ENCODE measurements around the gene MS4A18.

MS4A18 gene

DNA sequence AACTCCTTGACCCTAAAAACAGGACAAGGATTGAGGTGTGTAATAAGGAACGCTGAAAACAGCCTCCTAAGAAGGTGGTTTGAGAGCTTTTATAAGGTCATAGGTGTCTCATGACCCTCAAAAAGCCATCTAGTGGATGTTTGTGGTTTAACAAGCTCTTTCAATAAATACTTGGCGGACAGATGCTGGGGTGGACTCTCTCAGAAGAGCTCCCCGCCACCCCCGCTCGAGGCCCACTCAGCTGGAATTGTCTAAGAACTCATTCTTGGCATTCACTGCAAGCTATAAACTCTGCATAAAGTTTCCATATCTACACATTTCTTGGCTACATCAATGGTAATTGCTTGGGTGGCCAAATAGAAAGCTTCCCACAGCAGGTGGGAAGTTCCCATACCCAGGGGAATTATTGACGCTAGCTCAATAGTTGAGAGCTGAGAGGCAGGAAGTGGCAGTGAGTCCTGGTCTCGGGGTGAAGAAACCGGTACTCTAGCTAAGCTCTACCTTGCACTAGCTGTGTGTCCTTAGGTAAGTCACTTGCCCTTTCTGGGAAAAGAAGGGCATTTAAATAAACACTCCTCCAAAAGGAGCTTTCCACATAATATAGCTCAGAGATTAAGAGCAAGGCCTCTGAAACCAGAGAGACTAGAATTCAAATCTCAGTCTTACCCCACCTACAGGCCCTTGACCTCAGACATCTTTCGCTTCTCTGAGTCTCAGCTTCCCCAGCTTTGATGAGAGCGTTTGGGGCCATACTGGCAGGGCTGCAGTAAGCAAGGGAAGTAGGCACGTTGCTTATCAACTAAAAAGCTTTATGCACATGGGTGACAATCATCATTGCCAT lies 38.6 kb downstream of the MS4A18 start:
- TF ChIP-seq POLR2AphosphoS5 (IDR thresholded peaks at IDR 0.05; ENCODE audit: low read depth, low read length), result no peak
- peak; percentile 42 for TF ChIP-seq POU2F2 (IDR thresholded peaks at IDR 0.05; ENCODE audit: low read depth, low read length)
- 0 out of 2 replicates have a peak, but pooled peaks have one; percentile 8 for TF ChIP-seq POLR2A (IDR thresholded peaks at IDR 0.05; ENCODE audit: low read depth, low read length)
- peak; percentile 65 for TF ChIP-seq SPI1 (IDR thresholded peaks at IDR 0.05; ENCODE audit: low read depth, low read length)
- TF ChIP-seq PAX5 (IDR thresholded peaks at IDR 0.05; ENCODE audit: insufficient read depth, low read length, severe bottlenecking), result no peak
- 0 out of 2 replicates have a peak, but pooled peaks have one; percentile 54 for TF ChIP-seq TAF1 (IDR thresholded peaks at IDR 0.05; ENCODE audit: low read depth, low read length)
- DNase-seq (ENCODE audit: insufficient read length, low spot score) (no peak), FAIRE-seq (peak; percentile 93)

DNA sequence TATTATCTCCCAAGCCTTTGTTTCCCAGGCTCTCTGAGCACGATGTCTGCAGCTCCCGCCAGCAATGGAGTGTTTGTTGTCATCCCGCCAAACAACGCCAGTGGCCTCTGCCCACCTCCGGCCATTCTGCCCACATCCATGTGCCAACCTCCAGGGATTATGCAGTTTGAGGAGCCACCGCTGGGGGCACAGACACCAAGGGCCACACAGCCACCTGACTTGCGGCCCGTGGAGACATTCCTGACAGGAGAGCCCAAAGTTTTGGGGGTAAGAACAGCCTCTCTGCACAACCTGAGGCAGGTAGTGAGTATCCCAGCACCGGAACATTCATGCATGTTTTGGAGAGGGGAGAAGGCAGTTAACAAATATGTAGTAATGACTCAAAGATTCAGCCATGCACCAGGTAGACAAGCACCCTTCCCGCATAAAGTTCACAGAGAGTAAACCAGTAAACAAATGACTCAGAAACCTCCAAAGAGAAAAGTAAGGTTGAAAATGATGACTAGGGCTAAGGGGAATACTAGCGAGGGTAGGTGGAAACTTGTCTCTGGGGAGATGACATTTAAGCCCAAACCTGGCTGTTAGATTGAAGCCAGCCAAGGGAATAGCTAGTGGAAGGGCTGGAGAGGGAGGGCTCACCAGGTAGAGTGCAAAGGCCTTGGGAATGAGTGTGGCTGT lies 39.3 kb downstream of the MS4A18 start:
- peak; percentile 75 for FAIRE-seq
- DNase-seq (ENCODE audit: insufficient read length, low spot score), result no peak
- no peak for TF ChIP-seq POLR2A (IDR thresholded peaks at IDR 0.05; ENCODE audit: low read depth, low read length)
- no peak for TF ChIP-seq SPI1 (IDR thresholded peaks at IDR 0.05; ENCODE audit: low read depth, low read length)
- no peak for TF ChIP-seq POLR2AphosphoS5 (IDR thresholded peaks at IDR 0.05; ENCODE audit: low read depth, low read length)
- no peak for TF ChIP-seq PAX5 (IDR thresholded peaks at IDR 0.05; ENCODE audit: insufficient read depth, low read length, severe bottlenecking)
- no peak for TF ChIP-seq TAF1 (IDR thresholded peaks at IDR 0.05; ENCODE audit: low read depth, low read length)
- no peak; the same call in 1 of the 2 replicates for TF ChIP-seq POU2F2 (IDR thresholded peaks at IDR 0.05; ENCODE audit: low read depth, low read length)

DNA sequence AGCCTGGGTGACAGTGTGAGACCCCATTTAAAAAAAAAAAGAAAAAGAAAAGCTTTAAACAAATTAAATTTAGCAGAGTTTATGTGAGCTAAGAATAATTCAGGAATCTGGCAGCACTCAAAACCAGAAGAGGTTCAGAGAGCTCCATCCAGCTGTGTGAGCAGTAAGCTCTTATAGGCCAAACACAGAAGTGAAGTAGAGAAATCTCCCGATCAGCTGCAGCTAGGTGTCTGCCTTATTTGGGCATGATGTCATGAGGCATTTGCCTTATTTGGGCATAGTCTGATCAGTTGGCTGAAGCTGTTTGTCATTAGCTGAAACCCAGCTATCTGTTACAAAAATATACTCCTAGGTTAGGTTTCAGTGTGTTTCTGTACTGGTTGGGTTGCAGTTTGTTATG lies 40.4 kb downstream of the MS4A18 start:
- FAIRE-seq (peak; percentile 83), DNase-seq (ENCODE audit: insufficient read length, low spot score) (no peak)
- no peak for TF ChIP-seq SPI1 (IDR thresholded peaks at IDR 0.05; ENCODE audit: low read depth, low read length)
- peak; percentile 59 for TF ChIP-seq POLR2A (IDR thresholded peaks at IDR 0.05; ENCODE audit: low read depth, low read length)
- TF ChIP-seq TAF1 (IDR thresholded peaks at IDR 0.05; ENCODE audit: low read depth, low read length), result no peak; the same call in 1 of the 2 replicates
- no peak for TF ChIP-seq PAX5 (IDR thresholded peaks at IDR 0.05; ENCODE audit: insufficient read depth, low read length, severe bottlenecking)
- peak; percentile 42; the same call in 1 of the 2 replicates for TF ChIP-seq POLR2AphosphoS5 (IDR thresholded peaks at IDR 0.05; ENCODE audit: low read depth, low read length)
- TF ChIP-seq POU2F2 (IDR thresholded peaks at IDR 0.05; ENCODE audit: low read depth, low read length), result no peak

DNA sequence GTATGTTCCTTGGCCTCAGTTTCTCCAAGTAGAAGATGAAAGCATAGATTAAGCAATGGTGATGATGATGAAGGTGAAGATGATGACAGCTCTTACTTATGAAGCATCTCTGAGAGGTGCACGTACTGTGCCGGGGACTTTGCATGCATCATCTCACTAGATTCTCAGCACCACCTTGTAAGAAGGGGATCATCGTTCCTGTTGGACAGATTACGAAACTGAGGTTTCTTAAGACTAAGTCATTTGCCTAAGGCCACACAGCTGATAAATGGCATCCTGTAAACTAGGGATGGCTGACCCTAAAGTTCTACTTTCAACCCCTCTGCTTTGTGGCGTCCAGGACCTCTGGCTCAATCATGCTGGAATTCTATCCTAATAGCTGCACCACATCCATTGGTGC lies 40.8 kb downstream of the MS4A18 start:
- no peak for TF ChIP-seq POU2F2 (IDR thresholded peaks at IDR 0.05; ENCODE audit: low read depth, low read length)
- no peak for TF ChIP-seq SPI1 (IDR thresholded peaks at IDR 0.05; ENCODE audit: low read depth, low read length)
- no peak; the same call in 1 of the 2 replicates for TF ChIP-seq POLR2AphosphoS5 (IDR thresholded peaks at IDR 0.05; ENCODE audit: low read depth, low read length)
- no peak for TF ChIP-seq TAF1 (IDR thresholded peaks at IDR 0.05; ENCODE audit: low read depth, low read length)
- TF ChIP-seq PAX5 (IDR thresholded peaks at IDR 0.05; ENCODE audit: insufficient read depth, low read length, severe bottlenecking), result no peak
- no peak for TF ChIP-seq POLR2A (IDR thresholded peaks at IDR 0.05; ENCODE audit: low read depth, low read length)
- DNase-seq (ENCODE audit: insufficient read length, low spot score) (no peak), FAIRE-seq (no peak)

DNA sequence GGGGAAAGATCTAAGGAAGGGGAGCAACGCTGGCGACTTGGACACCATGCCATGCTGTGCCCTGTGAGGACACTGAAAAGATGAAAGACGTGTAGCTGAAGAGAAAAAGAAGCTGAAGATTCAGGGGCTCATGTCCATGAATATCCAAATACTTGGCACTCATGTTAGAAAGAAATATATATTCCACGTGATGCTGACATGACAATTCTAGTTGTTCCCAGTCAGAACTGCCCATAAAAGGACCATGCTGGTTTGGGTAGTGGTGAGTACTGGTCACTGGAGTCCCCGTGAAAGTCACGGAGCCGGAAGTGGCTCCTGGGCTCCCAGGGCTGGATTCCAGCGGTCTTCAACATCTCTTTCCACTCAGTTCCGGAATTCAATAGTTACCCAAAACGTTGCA lies 42.0 kb downstream of the MS4A18 start:
- TF ChIP-seq PAX5 (IDR thresholded peaks at IDR 0.05; ENCODE audit: insufficient read depth, low read length, severe bottlenecking), result no peak
- no peak for TF ChIP-seq TAF1 (IDR thresholded peaks at IDR 0.05; ENCODE audit: low read depth, low read length)
- TF ChIP-seq POU2F2 (IDR thresholded peaks at IDR 0.05; ENCODE audit: low read depth, low read length), result no peak
- no peak for TF ChIP-seq SPI1 (IDR thresholded peaks at IDR 0.05; ENCODE audit: low read depth, low read length)
- no peak for TF ChIP-seq POLR2A (IDR thresholded peaks at IDR 0.05; ENCODE audit: low read depth, low read length)
- no peak for TF ChIP-seq POLR2AphosphoS5 (IDR thresholded peaks at IDR 0.05; ENCODE audit: low read depth, low read length)
- DNase-seq (ENCODE audit: insufficient read length, low spot score) (no peak), FAIRE-seq (no peak)

DNA sequence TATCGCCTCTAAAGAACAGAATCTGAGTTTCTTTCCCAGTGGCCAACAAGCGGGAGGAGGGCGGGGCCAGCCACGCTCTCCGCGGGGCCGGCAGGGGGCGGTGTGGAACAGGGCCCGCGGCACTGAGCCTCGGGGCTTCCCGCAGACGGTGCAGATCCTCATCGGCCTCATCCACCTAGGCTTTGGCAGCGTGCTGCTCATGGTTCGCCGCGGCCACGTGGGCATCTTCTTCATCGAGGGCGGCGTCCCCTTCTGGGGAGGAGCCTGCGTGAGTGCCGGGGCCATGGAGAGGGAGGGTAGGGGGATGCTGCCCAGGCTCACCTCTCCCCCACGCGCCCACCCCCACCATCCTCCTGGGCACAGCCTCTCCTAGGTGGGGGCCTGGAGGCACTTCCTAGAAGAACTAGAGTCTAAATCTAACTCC lies 42.9 kb downstream of the MS4A18 start:
- no peak for FAIRE-seq
- DNase-seq (ENCODE audit: insufficient read length, low spot score), result no peak
- TF ChIP-seq PAX5 (IDR thresholded peaks at IDR 0.05; ENCODE audit: insufficient read depth, low read length, severe bottlenecking) (no peak), SPI1 (IDR thresholded peaks at IDR 0.05; ENCODE audit: low read depth, low read length) (no peak), POLR2A (IDR thresholded peaks at IDR 0.05; ENCODE audit: low read depth, low read length) (no peak), TAF1 (IDR thresholded peaks at IDR 0.05; ENCODE audit: low read depth, low read length) (no peak)

DNA sequence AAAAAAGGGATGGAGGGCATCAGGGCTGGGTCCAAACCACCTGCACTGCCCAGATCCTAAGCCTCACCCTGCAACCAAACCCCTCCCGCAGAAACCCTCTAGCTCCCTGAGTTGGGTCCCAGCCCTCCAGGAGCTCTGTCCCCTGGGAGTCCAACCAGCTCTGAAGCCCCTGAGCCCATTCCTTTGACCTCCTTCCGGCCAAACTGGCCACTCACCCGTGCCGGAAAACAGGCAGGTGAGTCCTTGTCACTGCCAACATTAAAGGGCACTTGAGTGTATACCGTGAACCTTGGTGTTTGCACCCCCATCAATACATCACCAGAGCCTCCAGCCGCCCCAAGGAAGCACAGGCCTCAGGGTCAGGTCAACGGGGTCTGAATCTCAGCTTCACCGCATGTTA lies 43.7 kb downstream of the MS4A18 start:
- TF ChIP-seq TAF1 (IDR thresholded peaks at IDR 0.05; ENCODE audit: low read depth, low read length) (no peak), SPI1 (IDR thresholded peaks at IDR 0.05; ENCODE audit: low read depth, low read length) (no peak), POLR2A (IDR thresholded peaks at IDR 0.05; ENCODE audit: low read depth, low read length) (no peak), PAX5 (IDR thresholded peaks at IDR 0.05; ENCODE audit: insufficient read depth, low read length, severe bottlenecking) (no peak), POU2F2 (IDR thresholded peaks at IDR 0.05; ENCODE audit: low read depth, low read length) (no peak), POLR2AphosphoS5 (IDR thresholded peaks at IDR 0.05; ENCODE audit: low read depth, low read length) (no peak)
- DNase-seq (ENCODE audit: insufficient read length, low spot score) (no peak), FAIRE-seq (no peak)

DNA sequence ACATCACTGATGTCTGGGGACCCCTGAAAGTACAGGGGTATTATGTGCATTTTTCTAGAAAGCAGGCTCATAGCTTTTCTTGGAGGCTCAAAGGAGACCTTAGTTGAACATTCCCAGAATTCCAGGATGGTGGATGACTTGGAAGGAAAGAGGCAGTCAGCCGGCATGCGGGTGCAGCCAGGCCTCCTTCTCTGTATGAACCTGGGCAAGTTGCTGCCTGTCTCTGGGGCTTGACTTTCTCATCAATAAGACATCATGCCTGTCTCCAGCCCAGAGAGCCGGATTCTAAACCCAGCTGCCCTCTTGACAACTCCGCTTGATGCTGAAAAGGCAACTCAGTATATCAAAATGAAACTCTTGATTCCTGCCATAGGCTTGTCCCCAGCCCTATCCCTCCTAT lies 44.8 kb downstream of the MS4A18 start:
- TF ChIP-seq TAF1 (IDR thresholded peaks at IDR 0.05; ENCODE audit: low read depth, low read length), result no peak
- DNase-seq (ENCODE audit: insufficient read length, low spot score) (no peak), FAIRE-seq (no peak)

DNA sequence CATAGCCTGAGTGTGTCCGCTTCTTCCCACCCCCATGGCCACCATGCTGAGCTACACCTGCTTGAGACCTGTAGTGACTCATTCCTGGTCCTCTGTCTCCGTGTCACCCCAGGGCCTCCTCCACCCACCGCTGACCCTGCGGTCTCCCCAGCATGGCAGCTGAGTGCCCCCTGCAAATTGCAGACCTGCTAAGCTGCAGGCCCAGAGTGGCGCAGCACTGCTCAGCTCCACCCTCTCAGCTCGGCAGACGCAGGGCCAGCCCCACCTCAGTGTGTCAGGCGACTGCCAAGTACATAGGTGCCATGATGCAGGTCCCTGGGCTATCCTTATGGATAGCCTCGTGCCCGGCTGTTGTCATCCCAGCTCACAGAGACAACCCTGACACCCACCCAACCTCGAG lies 45.3 kb downstream of the MS4A18 start:
- TF ChIP-seq TAF1 (IDR thresholded peaks at IDR 0.05; ENCODE audit: low read depth, low read length) (no peak), PAX5 (IDR thresholded peaks at IDR 0.05; ENCODE audit: insufficient read depth, low read length, severe bottlenecking) (no peak), SPI1 (IDR thresholded peaks at IDR 0.05; ENCODE audit: low read depth, low read length) (no peak), POLR2AphosphoS5 (IDR thresholded peaks at IDR 0.05; ENCODE audit: low read depth, low read length) (no peak), POU2F2 (IDR thresholded peaks at IDR 0.05; ENCODE audit: low read depth, low read length) (no peak), POLR2A (IDR thresholded peaks at IDR 0.05; ENCODE audit: low read depth, low read length) (no peak)
- no peak for FAIRE-seq
- no peak for DNase-seq (ENCODE audit: insufficient read length, low spot score)

All from GM12891 (cell line).